ENCODE data around the gene KCNA1. TPM values are rescaled to one million over a fixed set of nuclear protein-coding genes. Genes with fewer than 3 reads are reported as not detected.

Gene KCNA1
- polyA plus RNA-seq, 1 donor from 2014 or later = 14.7 TPM

- peaks cover 7% of the 10 kb centered on the region for H3K9me3 ChIP-seq (ENCODE audit: low read length)
- H4K20me1 ChIP-seq (ENCODE audit: insufficient read depth) = no peaks in the 10 kb centered on the region
- H3F3A ChIP-seq (ENCODE audit: insufficient read depth, low read length, poor library complexity, severe bottlenecking) = no peaks in the 10 kb centered on the region
- H3K4me2 ChIP-seq (ENCODE audit: low read length) = no peak overlapping the region
- no peak overlapping the region for H3K9ac ChIP-seq (ENCODE audit: low read length)
- H3K27me3 ChIP-seq (ENCODE audit: insufficient read depth, low read depth, low read length) = peaks cover 24% of the 10 kb centered on the region
- H3K9me2 ChIP-seq (ENCODE audit: insufficient read depth, low read length) = no peaks in the 10 kb centered on the region
- no peak overlapping the region for H2AFZ ChIP-seq (ENCODE audit: low read depth, low read length)
- H3K36me3 ChIP-seq (ENCODE audit: insufficient read depth, low read length) = no peaks in the 10 kb centered on the region
- no peak overlapping the region for H3K4me3 ChIP-seq (ENCODE audit: low read length)
- H3K27ac ChIP-seq (ENCODE audit: low read length) = no peak overlapping the region
- TF ChIP-seq REST (IDR thresholded peaks at IDR 0.05; ENCODE audit: borderline replicate concordance) (no peak), TAF1 (IDR thresholded peaks at IDR 0.05; ENCODE audit: low read depth) (no peak), SMC3 (conservative IDR thresholded peaks at IDR 0.05; ENCODE audit: poor library complexity) (no peak), EP300 (conservative IDR thresholded peaks at IDR 0.05; ENCODE audit: poor library complexity, severe bottlenecking) (no peak), POLR2AphosphoS5 (IDR thresholded peaks at IDR 0.05) (no peak), EZH2 (IDR thresholded peaks at IDR 0.05; ENCODE audit: borderline replicate concordance, insufficient read depth, low read length, poor library complexity, severe bottlenecking) (no peak), MXI1 (conservative IDR thresholded peaks at IDR 0.05; ENCODE audit: poor library complexity, severe bottlenecking) (no peak), CTCF (IDR thresholded peaks at IDR 0.05; ENCODE audit: poor library complexity, severe bottlenecking) (no peak), RAD21 (conservative IDR thresholded peaks at IDR 0.05) (no peak)
- H3K79me2 ChIP-seq (replicated peaks; ENCODE audit: insufficient read depth, low read length) = no peaks in the 10 kb centered on the region
These were observed 6.0 kb downstream of the KCNA1 start for GRCh38 chr12:4915752-4916151.

- Histone ChIP-seq H3K9me3 (ENCODE audit: low read length) (no peaks in the 10 kb centered on the region), H3K36me3 (ENCODE audit: insufficient read depth, low read length) (no peaks in the 10 kb centered on the region), H3K27me3 (ENCODE audit: insufficient read depth, low read depth, low read length) (no peaks in the 10 kb centered on the region), H4K20me1 (ENCODE audit: insufficient read depth) (no peaks in the 10 kb centered on the region), H3K9me2 (ENCODE audit: insufficient read depth, low read length) (no peaks in the 10 kb centered on the region), H3K4me2 (ENCODE audit: low read length) (no peak overlapping the region), H3F3A (ENCODE audit: insufficient read depth, low read length, poor library complexity, severe bottlenecking) (no peaks in the 10 kb centered on the region), H3K27ac (ENCODE audit: low read length) (no peak overlapping the region), H3K4me3 (ENCODE audit: low read length) (no peak overlapping the region), H3K9ac (ENCODE audit: low read length) (no peak overlapping the region), H2AFZ (ENCODE audit: low read depth, low read length) (no peak overlapping the region), H3K79me2 (replicated peaks; ENCODE audit: insufficient read depth, low read length) (no peaks in the 10 kb centered on the region)
- no peak for TF ChIP-seq RAD21 (conservative IDR thresholded peaks at IDR 0.05)
- TF ChIP-seq POLR2AphosphoS5 (IDR thresholded peaks at IDR 0.05) = no peak
These were observed 9.4 kb downstream of the KCNA1 start for GRCh38 chr12:4918950-4919660.
